Measurements from ENCODE around the gene MUC6. TPM values are rescaled to one million over a fixed set of nuclear protein-coding genes. Genes with fewer than 3 reads are reported as not detected.

Gene MUC6
- total RNA-seq, 4 donors from 2014 or later: not detected

- no peak for TF ChIP-seq CTCF (IDR thresholded peaks at IDR 0.05; ENCODE audit: low read depth)
Measured at GRCh38 chr11:1041936-1042608, 5.6 kb upstream of the MUC6 start.

GRCh38 chr11:1041471-1041870, 5.0 kb upstream of the MUC6 start:
- no peak for TF ChIP-seq CTCF (IDR thresholded peaks at IDR 0.05; ENCODE audit: low read depth)

GRCh38 chr11:1041149-1041467, 4.6 kb upstream of the MUC6 start:
- TF ChIP-seq CTCF (IDR thresholded peaks at IDR 0.05; ENCODE audit: low read depth): no peak

DNA sequence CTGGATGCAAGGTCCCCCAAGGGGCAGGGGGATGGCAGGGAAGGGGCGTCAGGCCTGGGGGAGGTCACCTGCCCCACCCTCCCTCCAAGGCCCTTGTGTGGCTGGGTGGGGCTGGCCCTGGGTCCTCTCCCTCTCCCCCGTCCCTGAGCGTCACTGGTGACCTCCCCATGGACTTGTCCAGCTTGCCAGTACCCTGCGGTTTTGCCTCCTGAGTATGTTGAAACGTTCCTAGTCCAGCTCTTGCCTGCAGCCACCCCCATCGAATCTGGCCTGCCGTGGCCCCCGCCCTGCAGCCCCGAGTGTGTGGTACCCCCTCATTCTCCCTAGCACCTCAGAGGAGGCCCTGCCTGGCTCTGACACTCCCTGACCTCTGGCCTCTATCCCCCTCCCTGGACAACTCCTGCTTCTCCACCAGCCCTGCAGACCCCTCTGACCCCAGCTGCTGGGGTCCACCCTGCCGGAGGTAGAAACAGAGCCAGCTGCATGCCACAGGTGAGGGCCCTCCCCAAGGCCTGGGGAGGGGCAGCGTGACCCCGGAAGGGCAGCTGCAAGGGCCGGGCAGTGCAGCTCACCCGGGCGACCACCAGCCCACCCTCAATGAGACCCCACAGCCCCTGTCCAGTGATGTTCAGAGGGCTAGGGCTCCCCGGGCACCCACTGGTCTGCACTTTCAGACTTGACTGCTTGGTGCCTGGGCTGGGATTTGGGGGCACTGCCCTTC, 4.1 kb upstream of the MUC6 start:
- TF ChIP-seq CTCF (IDR thresholded peaks at IDR 0.05; ENCODE audit: low read depth): no peak

GRCh38 chr11:1039481-1040427, 3.2 kb upstream of the MUC6 start:
- TF ChIP-seq CTCF (IDR thresholded peaks at IDR 0.05; ENCODE audit: low read depth): no peak

GRCh38 chr11:1038921-1039320, 2.4 kb upstream of the MUC6 start:
- no peak for TF ChIP-seq CTCF (IDR thresholded peaks at IDR 0.05; ENCODE audit: low read depth)

- no peak for TF ChIP-seq CTCF (IDR thresholded peaks at IDR 0.05; ENCODE audit: low read depth)
Measured at GRCh38 chr11:1038361-1038760, 1.8 kb upstream of the MUC6 start.
